Caki2 (cell line): Measurements from ENCODE around the gene MMP27. TPM values are rescaled to one million over a fixed set of nuclear protein-coding genes. Genes with fewer than 3 reads are reported as not detected.

Experiments used
- DNase-seq: peaks from one replicate; pipeline ENCODE4 v3.0.0-alpha.2; 2015; ENCODE audit warnings: low read depth
- in situ Hi-C: cut with HindIII; loops from 2 replicates; pipeline ENCODE4 v1.10.0; 2016; ENCODE audit warnings: low sequenced_read_pairs, low pct_unique_long_range_greater_than_20kb, mixed read lengths
- total RNA-seq: library from RNA; depleted of rRNA; stranded (reverse); fragments of >200 nt; shearing (Covaris generic); gene quantifications from 2 replicates; pipeline ENCODE4 v1.2.3, GENCODE V29; 2014; ENCODE audit warnings: low replicate concordance

The MMP27 gene
- total RNA-seq, 1 experiment from 2014 or later = not detected

DNA sequence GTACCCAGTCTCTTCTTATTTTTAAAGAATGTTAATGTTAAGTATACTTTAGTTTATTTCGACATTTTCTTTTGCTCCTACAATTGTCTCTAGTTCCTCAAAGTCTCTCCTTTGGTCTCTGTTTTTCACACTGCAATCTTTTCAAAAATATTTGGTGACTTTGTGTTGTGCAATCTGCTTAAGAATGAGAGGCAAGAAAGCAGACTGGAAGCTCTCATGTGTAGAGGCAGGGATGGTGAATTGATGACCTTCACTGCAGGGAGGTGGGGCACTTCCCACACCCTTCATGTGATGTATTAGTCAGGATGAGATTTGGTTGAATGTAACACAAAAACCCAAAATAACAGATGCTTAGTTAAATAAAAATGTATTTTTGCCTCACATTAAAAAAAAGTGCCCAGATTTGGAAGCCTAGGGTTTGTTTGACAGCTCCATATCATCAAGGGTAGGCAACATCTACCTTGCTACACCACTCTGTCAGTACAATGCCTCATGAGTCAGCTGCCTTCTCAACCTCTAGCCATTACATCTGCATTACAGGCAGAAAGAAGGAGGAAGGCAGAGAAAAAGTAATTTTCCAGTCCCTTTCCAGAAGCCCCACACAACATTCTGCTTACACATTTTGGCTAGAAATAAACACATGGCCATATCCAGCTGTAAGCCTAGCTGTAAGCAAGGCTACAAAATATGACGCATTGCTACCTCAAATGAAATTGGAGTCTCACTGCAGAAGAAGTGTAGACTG lies 3.8 kb upstream of the MMP27 start:
- in situ Hi-C loops = no loop called here
- no peak for DNase-seq

- in situ Hi-C loops = no loop called here
- no peak for DNase-seq
Observed at GRCh38 chr11:102708654-102709053, 3.1 kb upstream of the MMP27 start.

DNA sequence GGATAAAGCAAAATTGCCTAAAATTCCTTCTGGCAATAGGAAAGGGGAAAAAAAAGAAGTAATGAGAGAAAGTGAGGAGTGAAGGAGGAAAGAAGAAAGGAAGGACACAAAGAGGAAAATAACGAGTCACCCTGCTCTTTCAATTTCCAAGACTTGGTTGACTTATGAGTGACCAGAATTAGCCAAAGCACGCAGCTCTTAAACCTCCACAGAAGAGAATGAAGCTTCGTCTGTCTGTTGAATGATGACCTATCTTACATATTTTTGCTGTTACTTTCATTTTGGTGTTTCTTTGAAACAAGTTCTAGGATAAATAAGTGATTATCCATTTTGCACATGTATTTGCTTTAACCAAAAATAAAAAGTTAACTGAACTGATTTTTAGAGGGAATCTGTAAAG lies 728 bp downstream of the MMP27 start:
- DNase-seq = no peak
- in situ Hi-C loops = no loop called here

GRCh38 chr11:102703826-102704493 lies 1.6 kb downstream of the MMP27 start:
- DNase-seq = no peak
- in situ Hi-C loops = no loop called here

DNA sequence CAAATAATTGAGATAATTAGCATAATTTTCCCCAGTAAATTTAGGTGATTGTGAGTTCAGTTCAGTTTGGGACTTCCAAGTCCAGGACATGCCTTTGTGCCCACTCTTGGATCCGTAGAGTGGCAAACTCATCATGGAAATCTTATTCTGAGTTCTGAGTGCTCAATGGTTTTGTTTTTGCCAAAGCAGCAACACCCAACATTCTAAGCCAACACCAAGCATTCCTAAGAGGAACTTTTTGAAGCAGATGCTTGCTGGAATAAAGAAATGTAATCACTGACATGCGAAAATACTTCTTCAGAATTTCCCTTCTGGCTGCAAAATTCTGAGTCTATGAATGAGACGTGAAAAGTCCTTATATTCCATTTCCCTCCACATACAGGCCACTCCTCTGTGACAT lies 10.4 kb downstream of the MMP27 start:
- no peak for DNase-seq
- in situ Hi-C loops = no loop called here

DNA sequence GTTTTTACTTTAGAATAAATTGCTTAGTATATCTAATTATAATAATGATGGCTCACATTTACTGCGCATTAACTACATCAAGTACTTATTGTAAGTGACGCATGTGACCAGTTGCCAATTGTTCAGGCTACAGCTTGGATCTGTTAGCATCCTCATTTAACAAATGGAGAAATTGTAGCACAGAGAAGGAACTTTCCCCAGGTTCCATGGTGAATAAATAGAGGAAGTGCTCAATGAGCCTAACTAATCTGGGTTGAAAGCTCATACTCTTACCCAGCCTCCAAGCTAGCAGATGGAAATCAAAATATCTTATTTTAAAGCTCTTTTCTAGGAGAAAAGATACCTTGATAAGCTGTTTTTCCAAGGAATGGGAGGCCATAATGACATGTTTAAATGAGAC lies 19.8 kb downstream of the MMP27 start:
- in situ Hi-C loops = no loop called here

GRCh38 chr11:102685338-102685737 lies 20.2 kb downstream of the MMP27 start:
- in situ Hi-C loops = no loop called here

More for the DNA sequence above, 19.8 kb downstream of the MMP27 start:
- no peak for DNase-seq

DNA sequence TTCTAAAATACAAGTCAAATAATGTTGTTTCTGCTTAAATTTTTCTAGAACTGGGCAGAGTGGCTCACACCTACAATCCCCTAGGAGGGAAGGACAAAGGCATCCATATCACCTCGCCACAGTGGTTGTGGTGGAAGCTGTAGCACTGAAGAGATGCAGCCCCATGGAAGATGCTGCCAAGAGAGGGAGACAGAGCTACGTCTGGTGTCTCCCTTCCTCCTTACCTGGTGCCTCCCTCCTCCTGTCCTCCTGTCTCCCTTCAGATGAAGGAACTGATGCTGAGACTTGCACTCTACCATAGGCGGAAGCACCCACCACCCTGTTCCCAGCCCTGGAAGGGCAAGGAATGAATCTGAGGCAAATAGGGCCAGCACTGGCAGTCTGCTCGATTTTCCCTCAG lies 22.3 kb downstream of the MMP27 start:
- DNase-seq = no peak
- in situ Hi-C loops = no loop called here

More at GRCh38 chr11:102685338-102685737, 20.2 kb downstream of the MMP27 start:
- DNase-seq = no peak

- in situ Hi-C loops = no loop called here
- DNase-seq = no peak
Observed at GRCh38 chr11:102680945-102681344, 24.6 kb downstream of the MMP27 start.

GRCh38 chr11:102678022-102678421 lies 27.5 kb downstream of the MMP27 start:
- in situ Hi-C loops = no loop called here
- DNase-seq = no peak

- no peak for DNase-seq
- in situ Hi-C loops = no loop called here
Observed at GRCh38 chr11:102676084-102676483, 29.5 kb downstream of the MMP27 start.

GRCh38 chr11:102669664-102670063 lies 35.9 kb downstream of the MMP27 start:
- in situ Hi-C loops = no loop called here
- no peak for DNase-seq

GRCh38 chr11:102666331-102666957 lies 39.1 kb downstream of the MMP27 start:
- in situ Hi-C loops = no loop called here
- DNase-seq = peak; percentile 26

DNA sequence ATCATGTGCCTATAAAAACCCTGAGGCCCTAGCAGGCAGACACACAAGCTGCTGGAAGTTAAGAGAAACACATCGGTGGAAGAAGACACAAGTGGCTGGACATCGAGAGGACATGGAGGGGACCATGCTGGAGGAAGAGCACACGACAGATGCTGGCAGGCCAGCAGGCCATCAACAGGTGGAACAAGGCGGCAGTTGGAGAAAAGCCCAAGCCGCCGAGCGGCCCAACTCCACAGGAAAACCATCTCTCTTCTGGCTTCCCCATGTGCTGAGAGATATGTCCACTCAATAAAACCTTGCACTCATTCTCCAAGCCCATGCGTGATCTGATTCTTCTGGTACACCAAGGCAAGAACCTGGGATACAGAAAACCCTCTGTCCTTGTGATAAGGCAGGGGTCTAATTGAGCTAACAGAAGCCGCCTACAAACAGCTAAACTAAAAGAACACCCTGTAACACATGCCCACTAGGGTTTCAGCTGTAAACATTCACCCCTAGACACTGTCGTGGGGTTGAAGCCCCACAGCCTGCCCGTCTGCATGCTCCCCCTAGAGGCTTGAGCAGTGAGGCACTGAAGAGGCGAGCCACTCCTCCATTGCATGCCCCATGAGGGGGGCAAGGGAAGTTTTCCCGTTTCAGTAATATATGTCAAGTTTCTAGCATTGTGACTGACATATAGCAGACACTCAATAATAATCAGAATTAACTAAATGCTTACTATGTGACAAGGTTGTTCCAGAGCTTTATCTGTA lies 41.4 kb downstream of the MMP27 start:
- in situ Hi-C loops = no loop called here
- no peak for DNase-seq

GRCh38 chr11:102662607-102663006 lies 43.0 kb downstream of the MMP27 start:
- in situ Hi-C loops = no loop called here
- DNase-seq = no peak

GRCh38 chr11:102661040-102661439 lies 44.5 kb downstream of the MMP27 start:
- DNase-seq = no peak
- in situ Hi-C loops = no loop called here

- in situ Hi-C loops = no loop called here
Observed at GRCh38 chr11:102656528-102656927, 49.0 kb downstream of the MMP27 start.

GRCh38 chr11:102655547-102655946 lies 50.0 kb downstream of the MMP27 start:
- in situ Hi-C loops = no loop called here
- no peak for DNase-seq

More at GRCh38 chr11:102656528-102656927, 49.0 kb downstream of the MMP27 start:
- DNase-seq = no peak

DNA sequence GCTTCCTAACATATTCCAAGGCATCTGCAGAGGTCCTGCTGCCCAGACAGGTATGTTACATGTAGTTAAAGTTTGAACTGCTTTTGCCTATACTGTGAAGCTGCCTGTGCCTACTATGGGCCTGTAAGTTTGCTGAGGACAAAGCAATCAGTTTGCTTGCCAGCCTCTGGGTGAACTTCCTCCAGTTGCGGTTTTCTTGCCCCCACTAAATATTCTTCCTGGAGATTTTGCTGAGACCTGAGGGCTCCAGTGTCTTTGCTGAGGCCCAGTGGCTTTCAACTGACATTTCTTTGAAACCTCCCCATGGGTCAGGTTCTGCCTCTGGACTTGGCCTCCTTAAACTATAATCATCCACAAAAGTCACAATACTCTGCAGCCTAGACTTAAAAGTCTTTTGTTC lies 50.8 kb downstream of the MMP27 start:
- in situ Hi-C loops = no loop called here

More for the DNA sequence above, 50.8 kb downstream of the MMP27 start:
- DNase-seq = no peak
